Natural killer cell treated with Interleukin-12 subunit alpha and Interleukin-12 subunit beta and Interleukin-15 and Interleukin-18, amount 100 ng/mL, for 72 hours (primary cell): Measurements from ENCODE around the gene CCDC57. TPM values are rescaled to one million over a fixed set of nuclear protein-coding genes. Genes with fewer than 3 reads are reported as not detected.
A peak's percentile ranks its signal among the peaks of the same experiment; 100 is the strongest.

ENCODE experiments used
- ATAC-seq, 2 donors: fragments of 150-1000 bp; cut with Tn5 transposase in 1 of 2; sonication (Bioruptor Pico), chemical (Tn5 transposase) in 1 of 2; 2 replicates each; pipeline ENCODE4 v1.10.0; 2021
- DNase-seq: peaks from one replicate; pipeline ENCODE4 v3.0.0; 2022; ENCODE audit warnings: low spot score
- H3K27ac Mint-ChIP-seq, 2 donors: 1 replicate in 1 of 2; 2 replicates in 1 of 2; pipeline ENCODE4 v1.8.0; 2022; ENCODE audit warnings: mixed read lengths in 2 of 2, mild to moderate bottlenecking in 1 of 2, moderate library complexity in 1 of 2
- H3K27me3 Mint-ChIP-seq, 2 donors: 1 replicate in 1 of 2; 2 replicates in 1 of 2; pipeline ENCODE4 v1.8.0; 2022; ENCODE audit warnings: mixed read lengths in 2 of 2
- H3K36me3 Mint-ChIP-seq: one replicate; pipeline ENCODE4 v1.8.0; 2022; ENCODE audit warnings: mixed read lengths
- H3K4me1 Mint-ChIP-seq, 2 donors: 1 replicate in 1 of 2; 2 replicates in 1 of 2; pipeline ENCODE4 v1.8.0; 2022; ENCODE audit warnings: low read depth in 2 of 2, mixed read lengths in 2 of 2, mild to moderate bottlenecking in 1 of 2
- H3K4me3 Mint-ChIP-seq: one replicate; pipeline ENCODE4 v1.8.0; 2022; ENCODE audit warnings: mixed read lengths
- H3K9me3 Mint-ChIP-seq: 2 replicates; pipeline ENCODE4 v1.8.0; 2022; ENCODE audit warnings: mixed read lengths
- total RNA-seq, 2 donors: library from RNA; stranded (reverse); gene quantifications; one replicate each; pipeline ENCODE4 v1.2.3, GENCODE V29; 2022

Gene CCDC57
- total RNA-seq, 2 donors from 2014 or later: 34.0 to 82.2 TPM

GRCh38 chr17:82234211-82235055 is 21.8 kb upstream of the CCDC57 start:
- H3K36me3 Mint-ChIP-seq: no peaks in the 10 kb centered on the region
- no peak for DNase-seq
- H3K4me3 Mint-ChIP-seq: no peak overlapping the region
- H3K27me3 Mint-ChIP-seq: no peaks in the 10 kb centered on the region
- no peaks in the 10 kb centered on the region for H3K9me3 Mint-ChIP-seq
- ATAC-seq: no peak
- H3K4me1 Mint-ChIP-seq: peaks cover 9 to 18% of the 10 kb centered on the region in 2 donors
- H3K27ac Mint-ChIP-seq: no peak overlapping the region

- Mint-ChIP-seq H3K4me1 (peaks cover 9 to 14% of the 10 kb centered on the region in 2 donors), H3K4me3 (no peak overlapping the region), H3K27ac (no peak overlapping the region), H3K27me3 (no peaks in the 10 kb centered on the region), H3K9me3 (no peaks in the 10 kb centered on the region), H3K36me3 (no peaks in the 10 kb centered on the region)
- ATAC-seq: no peak
- no peak for DNase-seq
These were observed 20.5 kb upstream of the CCDC57 start for GRCh38 chr17:82232876-82233785.

- no peaks in the 10 kb centered on the region for H3K36me3 Mint-ChIP-seq
- ATAC-seq (no peak), DNase-seq (no peak)
- H3K27me3 Mint-ChIP-seq: no peaks in the 10 kb centered on the region
- H3K4me3 Mint-ChIP-seq: no peak overlapping the region
- no peaks in the 10 kb centered on the region for H3K9me3 Mint-ChIP-seq
- H3K27ac Mint-ChIP-seq: no peak overlapping the region
- peaks cover 5 to 13% of the 10 kb centered on the region in 2 donors for H3K4me1 Mint-ChIP-seq
These were observed 19.7 kb upstream of the CCDC57 start for GRCh38 chr17:82232322-82232820.

DNA sequence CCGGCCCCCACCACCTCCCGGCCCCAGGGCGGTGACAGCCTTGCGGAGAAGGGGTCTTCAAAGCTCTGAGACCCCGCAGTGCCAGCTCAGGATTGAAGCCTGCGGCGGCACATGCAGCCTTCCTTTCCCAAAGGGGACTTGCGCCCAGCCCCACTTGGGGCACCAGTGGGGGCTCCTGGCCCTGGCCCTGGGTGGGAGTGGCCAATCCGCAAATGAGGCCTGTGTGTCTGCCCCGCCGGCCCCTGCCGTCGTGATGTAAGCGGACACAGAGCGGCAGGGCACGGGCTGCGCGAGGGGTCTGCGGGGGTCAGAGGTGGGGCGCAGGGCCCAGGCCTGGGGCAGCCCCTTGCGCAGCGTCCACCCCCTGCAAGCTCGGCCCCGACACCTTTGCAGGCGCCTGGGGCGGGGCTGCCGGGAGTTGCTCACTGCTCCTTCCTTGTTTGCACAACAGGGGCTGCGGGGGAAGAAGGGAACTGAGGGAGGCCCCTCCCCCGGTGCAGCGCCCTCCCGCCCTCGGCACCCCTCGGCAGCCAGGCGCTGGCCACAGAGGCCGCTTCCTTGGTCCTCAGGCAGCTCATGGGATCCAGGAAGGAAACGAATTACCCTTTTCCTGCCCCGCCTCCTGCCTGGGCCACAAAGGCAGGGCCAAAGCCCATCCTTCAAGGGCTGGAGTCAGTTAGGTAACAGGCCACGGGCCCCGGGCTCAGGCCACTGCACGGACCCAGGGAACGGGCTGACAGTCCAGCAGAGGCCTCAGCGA is 19.1 kb upstream of the CCDC57 start:
- no peak overlapping the region for H3K4me3 Mint-ChIP-seq
- DNase-seq: peak; percentile 88
- peak; percentile 44 to 62 for ATAC-seq

DNA sequence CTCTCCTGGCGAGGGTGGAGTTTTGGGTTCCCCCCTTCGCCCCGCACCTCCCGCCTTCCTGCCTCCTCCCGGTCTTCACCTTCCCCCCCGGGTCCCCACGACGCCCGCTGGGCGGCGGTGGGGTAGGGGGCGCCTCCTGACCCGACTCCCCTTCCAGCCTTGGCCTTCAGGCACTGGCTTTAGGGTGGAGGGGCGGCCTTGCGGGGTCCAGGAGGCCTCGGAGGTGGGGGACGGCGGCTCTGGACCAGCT is 18.6 kb upstream of the CCDC57 start:
- Mint-ChIP-seq H3K9me3 (no peaks in the 10 kb centered on the region), H3K4me3 (no peak overlapping the region), H3K27ac (no peak overlapping the region), H3K27me3 (no peaks in the 10 kb centered on the region), H3K4me1 (peaks cover 4 to 15% of the 10 kb centered on the region in 2 donors), H3K36me3 (no peaks in the 10 kb centered on the region)
- DNase-seq (no peak), ATAC-seq (peak in 1 of 2 donors; percentile 2)

More for the DNA sequence above, 19.1 kb upstream of the CCDC57 start:
- no peaks in the 10 kb centered on the region for H3K36me3 Mint-ChIP-seq
- peaks cover 4 to 15% of the 10 kb centered on the region in 2 donors for H3K4me1 Mint-ChIP-seq
- H3K9me3 Mint-ChIP-seq: no peaks in the 10 kb centered on the region
- H3K27me3 Mint-ChIP-seq: no peaks in the 10 kb centered on the region
- H3K27ac Mint-ChIP-seq: no peak overlapping the region

GRCh38 chr17:82230609-82231311 is 18.1 kb upstream of the CCDC57 start:
- Mint-ChIP-seq H3K4me3 (peak overlapping the region; percentile 91), H3K36me3 (no peaks in the 10 kb centered on the region), H3K27me3 (no peaks in the 10 kb centered on the region), H3K9me3 (no peaks in the 10 kb centered on the region), H3K27ac (peak overlapping the region in 1 of 2 donors; percentile 64), H3K4me1 (peaks cover 4 to 12% of the 10 kb centered on the region in 2 donors)
- ATAC-seq (peak; percentile 64 to 74), DNase-seq (peak; percentile 92)

DNA sequence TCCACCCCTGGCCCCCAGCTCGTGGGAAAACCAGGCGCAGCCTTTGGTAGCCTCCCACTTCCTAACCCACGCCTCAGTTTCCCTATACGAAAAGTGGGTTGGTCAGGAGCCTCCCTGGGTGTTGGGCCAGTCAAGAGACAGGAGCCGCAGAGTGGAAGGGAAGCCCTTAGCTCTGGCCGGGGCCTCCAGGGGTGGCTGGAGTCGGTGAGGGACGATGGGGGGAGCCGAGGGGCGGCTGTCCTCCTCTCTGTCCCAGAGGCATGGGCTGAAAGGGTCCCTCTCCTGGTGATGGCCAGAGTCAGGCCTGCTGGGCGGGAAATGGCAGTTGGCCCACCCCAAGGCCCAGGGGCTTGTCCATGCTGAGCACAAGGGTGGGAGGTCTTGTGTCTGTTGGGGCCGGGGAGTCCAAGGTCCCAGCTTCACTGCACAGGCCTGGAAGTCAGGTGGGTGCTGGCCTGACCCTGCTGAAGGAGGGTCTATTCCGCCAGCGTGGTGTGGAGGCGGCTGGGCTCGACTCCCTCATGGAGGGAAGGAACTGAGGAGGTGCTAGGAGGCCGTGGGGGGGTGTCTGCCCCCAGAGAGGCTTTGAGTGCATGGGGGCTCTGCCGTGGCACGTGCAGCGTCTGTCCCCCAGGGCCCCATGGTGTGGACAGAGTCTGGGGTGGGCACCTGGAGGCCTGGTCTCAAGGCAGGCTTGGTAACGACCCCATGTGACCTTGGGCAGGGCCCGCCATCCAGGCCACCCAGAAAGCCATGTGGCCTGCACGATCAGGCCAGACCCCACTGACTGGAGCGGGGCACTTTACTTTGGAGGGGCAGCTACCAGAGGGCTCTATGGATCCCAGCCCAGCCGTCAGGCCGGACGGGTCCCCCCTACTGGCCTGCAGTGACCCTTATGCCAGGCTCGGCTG is 17.3 kb upstream of the CCDC57 start:
- Mint-ChIP-seq H3K4me1 (peaks cover 4 to 12% of the 10 kb centered on the region in 2 donors), H3K27me3 (no peaks in the 10 kb centered on the region), H3K4me3 (peak overlapping the region; percentile 91), H3K27ac (peak overlapping the region; percentile 64 to 89), H3K9me3 (no peaks in the 10 kb centered on the region), H3K36me3 (no peaks in the 10 kb centered on the region)
- no peak for ATAC-seq
- DNase-seq: no peak

DNA sequence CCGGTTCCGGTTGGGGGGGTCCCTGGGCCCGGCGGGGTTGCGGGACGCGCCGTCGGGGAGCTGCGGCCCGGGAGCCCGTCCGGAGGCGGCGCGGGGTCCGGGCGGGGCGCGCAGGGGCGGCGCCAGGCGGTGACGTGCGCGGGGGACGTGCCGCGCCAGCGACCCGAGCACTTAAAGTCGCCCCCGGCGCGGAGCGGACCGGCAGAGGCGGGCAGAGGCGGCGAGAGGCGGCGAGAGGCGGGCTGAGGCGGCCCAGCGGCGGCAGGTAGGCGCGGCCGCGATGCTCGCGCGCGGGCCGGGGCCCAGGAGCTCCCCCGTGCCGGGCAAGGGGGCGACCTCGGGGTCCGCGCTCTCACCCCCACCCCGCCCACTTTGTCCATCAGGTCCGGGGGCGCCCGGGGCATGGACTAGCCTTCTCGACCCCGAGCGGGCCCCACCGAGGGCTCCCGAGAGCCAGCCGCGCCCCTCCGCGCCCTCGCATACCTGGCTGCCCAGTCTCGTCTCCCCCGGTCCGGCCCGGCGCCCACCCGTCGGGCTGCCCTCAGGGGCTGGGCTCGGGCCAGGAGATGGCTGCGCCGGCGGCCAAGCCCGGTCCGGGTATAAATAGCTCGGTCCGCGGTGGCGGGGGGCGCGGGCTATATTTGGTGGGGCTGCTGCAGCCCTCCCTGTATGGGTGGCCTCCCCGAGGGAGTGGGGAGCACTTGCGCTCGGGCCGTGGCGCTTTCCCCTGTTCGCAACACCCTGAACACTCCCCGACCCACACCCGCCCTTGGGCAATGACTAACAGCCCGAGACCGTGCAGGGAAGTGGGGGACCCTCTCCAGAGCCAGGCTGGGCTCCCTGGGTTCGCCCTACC is 16.4 kb upstream of the CCDC57 start, which contains the start of gene SLC16A3:
Gene SLC16A3 (plus strand): TSS at position 201 of the 856 bp plus-strand sequence. CDS start 6,967 bp downstream, outside the sequence.
- peak within 1 kb of the TSS; percentile 64 to 89 for H3K27ac Mint-ChIP-seq
- no peaks in the 10 kb centered on the region for H3K36me3 Mint-ChIP-seq
- peaks cover 4 to 12% of the 10 kb centered on the region in 2 donors for H3K4me1 Mint-ChIP-seq
- ATAC-seq: peak; percentile 73 to 78
- peak; percentile 87 for DNase-seq
- H3K9me3 Mint-ChIP-seq: no peaks in the 10 kb centered on the region
- H3K27me3 Mint-ChIP-seq: no peaks in the 10 kb centered on the region
- H3K4me3 Mint-ChIP-seq: peak within 1 kb of the TSS; percentile 91

- H3K4me1 Mint-ChIP-seq: peaks cover 4 to 12% of the 10 kb centered on the region in 2 donors
- H3K9me3 Mint-ChIP-seq: no peaks in the 10 kb centered on the region
- H3K27me3 Mint-ChIP-seq: no peaks in the 10 kb centered on the region
- peak overlapping the region; percentile 77 for H3K4me3 Mint-ChIP-seq
- no peaks in the 10 kb centered on the region for H3K36me3 Mint-ChIP-seq
- DNase-seq (peak; percentile 86), ATAC-seq (peak; percentile 28 to 57)
- peak overlapping the region; percentile 50 to 69 for H3K27ac Mint-ChIP-seq
These were observed 15.7 kb upstream of the CCDC57 start for GRCh38 chr17:82228278-82228841.

DNA sequence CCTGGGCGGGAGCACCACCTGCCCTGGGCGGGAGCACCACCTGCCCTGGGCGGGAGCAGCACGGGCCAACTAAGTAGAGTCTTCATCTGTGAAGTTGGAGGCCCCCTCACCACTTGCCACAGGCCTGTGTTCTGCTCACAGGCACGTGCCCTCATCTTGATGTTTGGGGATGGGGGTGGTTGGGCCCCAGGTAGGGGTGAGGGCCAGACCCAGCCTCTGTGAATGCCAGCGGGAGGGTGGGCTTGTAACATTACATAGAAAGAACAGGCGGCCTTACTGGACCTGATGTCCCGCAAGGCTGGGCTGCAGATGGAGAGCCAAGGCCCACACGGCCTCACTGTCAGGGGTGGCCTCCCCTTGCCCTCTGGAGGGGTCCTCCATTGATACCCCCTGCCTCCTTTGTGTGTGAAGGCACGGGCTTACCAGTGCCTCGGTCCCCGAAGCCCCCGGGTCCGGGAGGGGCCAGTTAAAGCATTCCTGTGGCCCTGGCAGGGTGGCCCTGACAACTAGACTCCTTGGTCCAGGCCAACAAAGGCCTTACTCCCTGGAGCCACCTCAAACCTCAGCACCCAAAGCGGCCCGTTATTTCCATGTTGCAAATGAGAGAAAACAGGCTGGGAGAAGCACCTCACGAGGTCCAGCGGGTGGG is 15.1 kb upstream of the CCDC57 start:
- no peak for ATAC-seq
- Mint-ChIP-seq H3K4me1 (peaks cover 4 to 12% of the 10 kb centered on the region in 2 donors), H3K27me3 (no peaks in the 10 kb centered on the region), H3K27ac (peak overlapping the region; percentile 50 to 69), H3K4me3 (peak overlapping the region; percentile 77), H3K9me3 (no peaks in the 10 kb centered on the region), H3K36me3 (no peaks in the 10 kb centered on the region)
- no peak for DNase-seq
